ENCODE measurements around the gene RAB3GAP2.

DNA sequence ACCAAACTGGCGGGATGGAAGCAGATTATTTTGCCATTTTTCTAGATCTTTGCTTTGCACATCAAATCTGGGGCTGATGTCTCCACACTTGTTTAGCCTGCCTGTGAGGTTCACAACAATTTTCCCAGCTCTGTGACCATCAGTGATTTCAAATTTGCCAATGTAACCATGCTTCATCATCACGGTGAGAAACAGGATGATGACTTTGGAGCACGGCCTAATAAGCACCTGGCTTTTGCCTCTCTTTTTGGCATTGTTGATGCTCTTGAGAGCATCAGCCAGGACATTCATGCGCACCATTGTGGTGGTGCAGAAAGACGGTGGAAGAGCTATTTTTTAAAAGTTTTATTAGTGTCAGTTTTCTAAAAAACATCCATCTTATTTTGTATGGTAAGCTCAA is 128.2 kb downstream of the RAB3GAP2 start:
- TF ChIP-seq, protein P1, sequence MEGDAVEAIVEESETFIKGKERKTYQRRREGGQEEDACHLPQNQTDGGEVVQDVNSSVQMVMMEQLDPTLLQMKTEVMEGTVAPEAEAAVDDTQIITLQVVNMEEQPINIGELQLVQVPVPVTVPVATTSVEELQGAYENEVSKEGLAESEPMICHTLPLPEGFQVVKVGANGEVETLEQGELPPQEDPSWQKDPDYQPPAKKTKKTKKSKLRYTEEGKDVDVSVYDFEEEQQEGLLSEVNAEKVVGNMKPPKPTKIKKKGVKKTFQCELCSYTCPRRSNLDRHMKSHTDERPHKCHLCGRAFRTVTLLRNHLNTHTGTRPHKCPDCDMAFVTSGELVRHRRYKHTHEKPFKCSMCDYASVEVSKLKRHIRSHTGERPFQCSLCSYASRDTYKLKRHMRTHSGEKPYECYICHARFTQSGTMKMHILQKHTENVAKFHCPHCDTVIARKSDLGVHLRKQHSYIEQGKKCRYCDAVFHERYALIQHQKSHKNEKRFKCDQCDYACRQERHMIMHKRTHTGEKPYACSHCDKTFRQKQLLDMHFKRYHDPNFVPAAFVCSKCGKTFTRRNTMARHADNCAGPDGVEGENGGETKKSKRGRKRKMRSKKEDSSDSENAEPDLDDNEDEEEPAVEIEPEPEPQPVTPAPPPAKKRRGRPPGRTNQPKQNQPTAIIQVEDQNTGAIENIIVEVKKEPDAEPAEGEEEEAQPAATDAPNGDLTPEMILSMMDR (IDR thresholded peaks at IDR 0.05), result no peak
- TF ChIP-seq ZFX (IDR thresholded peaks at IDR 0.05; ENCODE audit: borderline replicate concordance), result no peak

All from 22Rv1 (cell line).